ENCODE measurements around the gene RNF151.

DNA sequence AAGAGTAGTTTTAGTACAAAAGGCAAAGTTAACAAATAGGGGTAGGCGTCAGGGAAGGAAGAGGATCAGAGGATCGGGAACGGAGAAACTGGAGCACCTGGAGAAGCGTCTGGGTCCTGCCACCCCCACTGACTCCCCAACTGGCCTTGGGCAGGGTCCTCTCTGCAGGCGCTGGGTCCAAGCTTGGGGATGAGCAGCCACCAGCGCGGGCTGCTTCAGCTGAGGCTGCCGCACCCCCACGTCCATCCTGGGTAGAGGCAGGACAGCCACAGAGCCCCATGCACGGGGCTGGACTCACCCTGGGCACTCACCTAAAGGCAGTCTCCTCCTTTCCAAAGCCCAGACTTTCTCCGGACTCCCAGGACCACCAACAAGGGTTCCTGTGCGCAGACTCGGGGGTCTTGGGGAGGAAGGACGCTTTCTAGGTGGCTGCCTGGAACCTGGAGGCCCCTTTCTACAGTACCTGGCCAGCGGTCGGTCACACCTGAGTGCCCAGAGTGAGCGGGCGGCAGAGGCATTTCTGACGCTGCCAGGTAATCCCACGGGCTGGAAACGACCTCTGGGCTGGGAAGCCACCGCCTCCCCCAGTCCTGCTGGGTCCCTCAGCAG, 49.5 kb upstream of the RNF151 start:
- TF ChIP-seq HDAC1 (CRISPR knock-in tag; IDR thresholded peaks at IDR 0.05) (no peak), RNF2 (conservative IDR thresholded peaks at IDR 0.05; ENCODE audit: low read depth) (no peak), GABPA (IDR thresholded peaks at IDR 0.05; ENCODE audit: low read depth, low read length) (no peak), GABPA (CRISPR knock-in tag; IDR thresholded peaks at IDR 0.05; ENCODE audit: low read depth) (no peak), ZC3H4 (CRISPR knock-in tag; IDR thresholded peaks at IDR 0.05; ENCODE audit: borderline replicate concordance) (no peak), ELF1 (CRISPR knock-in tag; IDR thresholded peaks at IDR 0.05) (no peak), ZNF326 (CRISPR knock-in tag; IDR thresholded peaks at IDR 0.05; ENCODE audit: borderline replicate concordance) (no peak), KDM4B (CRISPR knock-in tag; IDR thresholded peaks at IDR 0.05) (no peak), CREB1 (IDR thresholded peaks at IDR 0.05) (no peak), CREB1 (CRISPR knock-in tag; IDR thresholded peaks at IDR 0.05) (no peak), ZNF333 (CRISPR knock-in tag; IDR thresholded peaks at IDR 0.05; ENCODE audit: borderline replicate concordance) (no peak), JUN (CRISPR knock-in tag; IDR thresholded peaks at IDR 0.05) (no peak), MIER2 (CRISPR knock-in tag; IDR thresholded peaks at IDR 0.05) (no peak)
- TF ChIP-seq, protein P1, sequence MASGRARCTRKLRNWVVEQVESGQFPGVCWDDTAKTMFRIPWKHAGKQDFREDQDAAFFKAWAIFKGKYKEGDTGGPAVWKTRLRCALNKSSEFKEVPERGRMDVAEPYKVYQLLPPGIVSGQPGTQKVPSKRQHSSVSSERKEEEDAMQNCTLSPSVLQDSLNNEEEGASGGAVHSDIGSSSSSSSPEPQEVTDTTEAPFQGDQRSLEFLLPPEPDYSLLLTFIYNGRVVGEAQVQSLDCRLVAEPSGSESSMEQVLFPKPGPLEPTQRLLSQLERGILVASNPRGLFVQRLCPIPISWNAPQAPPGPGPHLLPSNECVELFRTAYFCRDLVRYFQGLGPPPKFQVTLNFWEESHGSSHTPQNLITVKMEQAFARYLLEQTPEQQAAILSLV (CRISPR knock-in tag; IDR thresholded peaks at IDR 0.05; ENCODE audit: borderline replicate concordance) = no peak

Measured in HepG2 (cell line).